HG03280 (cell line): ENCODE measurements around the gene MYPN.
"Not testable (repeated sequence)": the region's sequence is repeated elsewhere in the genome, so short reads cannot be mapped to it uniquely, and the experiment has no call there.

ENCODE experiments used
- ATAC-seq: cut with Tn5 transposase; IDR thresholded peaks from one replicate; pipeline ENCODE4 v1.9.1; 2021; ENCODE audit warnings: mild to moderate bottlenecking, moderate library complexity; ENCODE audit not compliant: unreplicated experiment

MYPN gene

GRCh38 chr10:68133523-68133922, 24.2 kb downstream of the MYPN start:
- ATAC-seq = no peak

DNA sequence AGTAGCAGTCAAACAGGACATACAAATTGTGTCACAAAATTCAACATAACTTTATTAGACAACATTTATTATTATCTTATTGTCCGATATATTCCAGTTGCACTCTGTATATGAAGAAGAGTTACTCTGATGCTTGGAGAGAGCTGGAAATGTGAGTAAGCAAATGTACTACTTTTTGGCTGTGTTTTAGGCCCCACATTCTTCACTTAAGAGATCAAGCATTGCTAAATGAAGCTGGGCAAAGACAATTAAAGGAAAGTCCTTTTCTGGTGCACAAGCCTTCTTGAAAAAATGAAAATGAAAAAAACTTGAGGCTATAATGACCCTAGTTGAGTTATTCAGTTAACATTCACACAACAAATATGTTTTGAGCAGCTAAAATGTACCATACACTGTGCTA, 26.1 kb downstream of the MYPN start:
- no peak for ATAC-seq

DNA sequence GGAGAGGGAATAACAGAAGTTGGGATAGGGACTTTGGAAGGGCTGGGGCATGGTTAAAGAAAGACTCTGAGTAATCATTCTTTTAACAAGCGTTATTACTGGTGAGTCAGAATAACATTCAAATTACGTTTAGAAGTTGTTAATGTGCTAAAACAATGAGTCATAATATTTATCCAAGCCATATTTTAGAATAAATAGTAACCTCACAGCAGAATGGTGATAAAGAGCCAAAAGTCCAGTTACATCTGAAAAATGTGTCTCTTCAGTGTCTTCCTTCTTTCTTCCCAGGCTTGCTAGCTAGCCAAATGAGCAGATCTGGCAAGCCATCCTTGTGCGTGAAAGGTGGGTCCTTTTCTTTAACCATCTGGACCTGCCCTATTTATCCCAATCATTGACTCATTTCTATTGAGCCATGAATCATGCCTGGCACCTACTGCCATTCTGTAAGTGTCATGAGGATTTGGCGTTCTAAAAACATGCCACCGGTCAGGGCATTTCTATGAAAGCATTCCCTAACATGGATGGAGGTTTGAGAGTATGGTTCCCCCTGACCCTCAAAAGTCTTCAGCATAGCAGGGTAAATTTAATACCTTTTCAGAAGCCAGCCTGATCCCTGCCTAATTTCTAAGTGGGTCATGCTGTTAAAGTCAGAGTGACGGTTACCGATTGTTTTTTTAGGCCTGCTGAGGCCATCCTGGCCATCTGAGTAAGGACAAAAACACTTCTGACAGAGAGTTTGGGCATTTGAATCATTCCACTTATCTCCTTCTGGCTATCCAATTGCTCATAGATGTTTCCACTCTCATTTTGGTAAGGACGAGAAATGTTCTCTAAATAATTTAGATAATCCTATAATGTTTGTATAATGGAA, 26.9 kb downstream of the MYPN start:
- ATAC-seq = no peak

- ATAC-seq = no peak
Observed at GRCh38 chr10:68137171-68137570, 27.9 kb downstream of the MYPN start.

- no peak for ATAC-seq
Observed at GRCh38 chr10:68138526-68138925, 29.2 kb downstream of the MYPN start.

DNA sequence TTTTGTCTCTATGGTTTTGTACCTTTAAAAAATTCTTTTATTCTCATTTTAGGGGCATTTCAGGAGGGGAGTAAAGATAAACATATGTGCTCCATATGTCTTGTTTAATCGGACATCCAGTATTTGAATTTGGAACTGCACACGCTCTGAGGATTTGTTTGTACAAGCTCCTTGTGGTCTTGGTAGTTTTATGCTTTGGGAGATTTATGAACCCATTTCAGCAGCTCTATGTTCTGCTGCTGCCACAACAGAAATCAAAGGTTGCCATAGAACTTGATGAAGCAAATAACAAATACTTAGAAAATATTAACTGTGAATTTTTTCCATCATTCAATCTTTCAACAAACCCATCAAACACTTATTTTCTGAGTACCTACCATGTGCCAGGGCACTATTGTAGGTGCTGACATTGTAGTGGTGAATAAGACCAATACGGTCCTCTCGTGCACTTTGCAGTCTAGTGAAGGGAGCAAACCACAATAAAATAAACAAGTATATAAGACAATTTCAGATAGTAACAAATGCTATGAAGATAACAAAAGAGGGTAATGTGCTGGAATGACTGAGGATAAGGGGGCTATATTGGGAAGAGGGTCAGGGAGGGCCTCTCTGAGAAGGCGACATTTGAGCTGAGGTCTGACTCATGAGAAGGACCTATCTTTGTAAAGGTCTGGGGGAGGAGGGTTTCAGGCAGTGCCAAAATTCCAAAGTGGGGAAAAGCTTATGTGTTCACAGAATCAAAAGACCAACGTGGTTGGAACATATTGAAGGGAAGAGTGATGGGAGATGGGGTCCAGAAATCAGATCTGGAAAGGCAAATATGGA, 30.4 kb downstream of the MYPN start:
- ATAC-seq = no peak

- no peak for ATAC-seq
Observed at GRCh38 chr10:68142761-68143160, 33.5 kb downstream of the MYPN start.

GRCh38 chr10:68144709-68145108, 35.4 kb downstream of the MYPN start:
- ATAC-seq = no peak

GRCh38 chr10:68145705-68146104, 36.4 kb downstream of the MYPN start:
- ATAC-seq = no peak

DNA sequence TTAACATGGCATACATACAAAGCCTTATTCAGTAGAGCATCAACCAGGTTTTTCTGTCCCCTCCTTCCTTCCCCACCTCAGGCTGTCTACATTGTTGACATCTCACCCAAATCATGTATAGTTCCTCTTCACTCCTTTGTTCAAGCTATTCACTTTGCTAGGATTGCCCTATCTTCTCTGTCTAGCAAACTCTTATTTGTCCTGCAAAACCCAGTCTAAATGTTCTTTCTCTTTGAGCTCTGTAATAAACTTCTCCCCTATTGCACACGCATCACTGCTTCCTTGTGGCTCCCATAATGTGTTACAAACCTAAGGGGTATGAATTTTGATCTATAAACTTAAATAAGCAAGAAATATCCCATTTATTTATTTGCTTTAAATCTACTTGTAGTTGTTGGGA, 36.8 kb downstream of the MYPN start:
- ATAC-seq = no peak

- ATAC-seq = no peak
Observed at GRCh38 chr10:68151453-68151852, 42.2 kb downstream of the MYPN start.

GRCh38 chr10:68153473-68154210, 44.4 kb downstream of the MYPN start:
- no peak for ATAC-seq

DNA sequence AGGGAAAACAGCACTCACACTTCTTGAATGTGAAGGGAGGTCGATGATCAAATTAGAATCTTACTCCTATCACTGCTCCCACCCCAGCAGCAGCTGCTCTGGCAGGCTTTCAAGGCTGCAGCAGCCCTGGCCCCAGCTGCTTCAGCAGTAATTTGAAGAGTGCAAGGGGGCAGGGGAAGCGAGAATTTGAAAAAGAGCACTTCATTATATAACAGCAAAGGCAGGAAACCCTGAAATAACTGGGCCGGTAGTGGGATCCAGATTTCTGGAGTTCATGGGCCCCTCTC, 44.9 kb downstream of the MYPN start:
- no peak for ATAC-seq

DNA sequence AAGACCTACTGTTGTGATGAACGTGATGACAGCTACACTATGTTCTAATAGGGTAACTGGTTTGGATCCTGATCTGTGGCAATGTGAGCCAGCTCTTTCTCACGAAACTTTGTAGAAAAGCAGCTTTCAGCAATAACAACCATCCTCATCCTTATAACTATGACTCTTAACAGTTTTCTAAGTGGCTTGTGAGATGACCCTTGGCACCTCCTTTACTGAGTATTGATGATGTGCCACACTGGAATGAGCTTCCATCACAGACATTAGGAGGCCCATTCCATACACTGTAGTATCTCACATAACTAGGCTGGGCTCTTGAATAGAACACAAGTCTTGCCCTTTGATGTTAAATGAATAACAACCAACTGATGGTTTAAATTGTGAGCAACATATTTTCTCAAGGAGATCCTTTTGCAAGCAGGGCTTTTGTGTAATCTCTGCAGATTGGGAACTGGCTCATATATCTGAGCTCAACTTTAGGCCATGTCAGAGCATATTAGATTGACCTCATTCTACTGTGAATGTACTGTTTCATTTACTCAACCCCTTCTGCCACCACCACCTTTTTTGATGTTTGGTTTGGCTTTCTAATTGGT, 46.4 kb downstream of the MYPN start:
- no peak for ATAC-seq

DNA sequence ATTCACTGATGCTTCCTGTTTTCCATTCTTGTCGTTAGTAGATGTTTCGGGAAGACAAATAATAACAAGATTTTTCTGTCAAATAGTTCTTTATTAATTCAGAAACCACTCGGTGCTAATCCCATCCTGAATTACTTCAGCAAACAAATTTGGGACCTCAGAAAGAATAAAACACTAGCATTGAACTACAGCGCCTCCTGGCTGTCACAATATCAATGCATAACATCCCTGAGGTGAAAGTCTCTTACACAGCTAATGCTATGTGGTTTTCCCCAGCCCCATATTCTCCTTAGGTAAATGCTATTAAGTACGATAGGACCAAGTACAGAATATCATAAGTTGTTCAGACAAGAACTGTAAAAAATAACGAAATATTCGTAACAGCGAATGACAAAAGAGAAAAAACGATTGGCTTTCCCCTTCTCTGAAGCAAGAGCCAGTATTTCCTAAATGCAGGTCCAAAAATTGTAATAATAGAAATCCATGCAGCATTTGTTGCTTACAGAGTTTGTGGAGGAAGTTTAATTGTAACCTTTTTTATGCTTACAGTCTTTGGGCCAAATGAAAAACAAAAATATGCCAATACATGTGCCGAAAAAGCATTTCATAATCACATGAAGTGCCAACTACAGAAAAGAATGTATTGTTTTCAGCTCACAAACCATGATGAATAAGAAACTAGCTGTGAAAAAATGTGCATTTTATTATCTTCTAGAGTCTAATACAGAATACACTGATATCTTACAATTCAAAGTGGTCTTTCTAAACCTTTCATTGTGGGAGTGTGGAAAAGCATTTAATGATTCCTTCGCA, 47.3 kb downstream of the MYPN start:
- no peak for ATAC-seq

DNA sequence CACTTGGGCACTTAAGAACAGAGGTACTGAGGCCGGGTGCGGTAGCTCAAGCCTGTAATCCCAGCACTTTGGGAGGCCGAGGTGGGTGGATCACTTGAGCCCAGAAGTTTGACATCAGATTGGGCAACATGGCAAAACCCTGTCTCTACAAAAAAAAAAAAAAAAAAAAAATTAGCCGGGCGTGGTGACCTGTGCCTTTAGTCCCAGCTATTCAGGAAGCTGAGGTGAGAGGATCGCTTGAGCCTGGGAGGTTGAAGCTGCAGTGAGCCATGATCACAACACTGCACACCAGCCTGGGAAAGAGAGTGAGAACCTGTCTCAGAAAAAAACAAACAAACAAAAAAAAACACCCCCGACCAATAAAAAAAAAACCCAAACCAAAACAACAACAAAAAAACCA, 48.2 kb downstream of the MYPN start:
- not testable (repeated sequence) for ATAC-seq

- no peak for ATAC-seq
Observed at GRCh38 chr10:68158031-68158430, 48.7 kb downstream of the MYPN start.

DNA sequence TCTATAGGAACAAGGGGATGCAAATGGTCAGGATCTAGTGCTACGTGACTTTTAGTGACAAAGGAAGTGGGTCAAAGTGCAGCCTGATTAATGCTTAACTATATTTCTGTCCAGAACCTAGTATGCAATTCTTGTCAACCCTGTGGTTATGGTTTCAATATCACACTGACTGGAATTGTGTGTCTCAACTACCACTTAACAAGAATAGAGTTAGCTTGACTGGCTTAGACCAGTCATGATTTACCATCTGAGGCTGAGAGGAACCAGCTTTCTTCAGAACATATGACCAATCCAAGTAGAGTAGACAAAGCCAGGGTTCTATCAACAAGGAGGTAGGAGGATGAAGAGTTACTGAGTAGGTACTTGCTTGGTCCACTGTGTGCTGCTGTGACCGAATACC, 54.4 kb downstream of the MYPN start:
- ATAC-seq = peak; percentile 85

DNA sequence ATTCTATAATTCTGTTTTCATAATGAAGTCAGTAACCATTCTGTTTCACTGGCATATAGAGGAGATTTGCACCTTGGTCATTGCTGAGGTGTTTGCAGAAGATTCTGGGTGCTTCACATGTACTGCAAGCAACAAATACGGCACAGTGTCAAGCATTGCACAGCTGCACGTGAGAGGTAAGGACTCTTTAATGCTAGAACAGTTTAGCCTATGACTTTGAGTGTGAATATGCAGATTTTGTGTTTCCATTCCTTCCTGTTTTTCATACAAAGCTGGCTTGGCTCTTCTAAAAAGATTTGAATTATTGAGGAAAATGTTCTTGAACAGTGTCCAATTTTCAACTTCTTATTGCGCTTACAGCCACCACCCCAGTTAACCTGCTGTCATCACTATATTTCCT, 56.4 kb downstream of the MYPN start:
- no peak for ATAC-seq

DNA sequence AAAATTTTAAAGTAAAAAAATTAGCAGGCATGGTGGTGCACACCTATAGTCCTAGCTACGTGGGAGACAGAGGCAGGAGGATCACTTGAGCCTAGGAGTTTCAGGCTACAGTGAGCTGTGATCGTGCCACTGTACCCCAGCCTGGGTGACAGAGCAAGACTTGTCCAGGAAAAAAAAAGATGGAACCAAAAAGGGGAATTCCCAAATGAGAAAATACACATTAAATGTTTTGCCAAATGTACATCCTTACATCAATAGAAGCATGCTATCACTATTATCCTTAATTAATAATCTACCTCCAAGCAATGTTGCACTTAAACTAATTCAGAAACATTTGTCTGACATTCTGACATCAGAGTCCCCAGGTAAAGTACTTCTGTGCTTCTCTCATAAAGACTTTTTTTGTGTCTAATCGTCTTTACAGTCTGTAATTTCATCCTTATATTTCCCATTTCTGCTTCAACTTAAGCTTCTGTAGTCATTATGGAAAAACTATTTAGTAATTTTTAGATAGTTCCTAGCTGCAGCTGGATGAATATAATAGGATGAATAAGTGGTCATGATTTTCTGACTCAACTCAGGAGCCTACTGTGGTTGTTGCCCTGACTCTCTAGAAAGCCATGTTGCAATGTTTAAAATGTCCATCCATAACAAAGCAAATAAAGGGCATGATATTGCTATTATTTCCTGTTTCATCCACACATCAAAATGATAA, 57.7 kb downstream of the MYPN start:
- ATAC-seq = no peak
